Astrocyte of the hippocampus (primary cell): ENCODE data around the gene DIP2B.
A peak's percentile ranks its signal among the peaks of the same experiment; 100 is the strongest.
"Not testable (repeated sequence)": the region's sequence is repeated elsewhere in the genome, so short reads cannot be mapped to it uniquely, and the experiment has no call there.

Experiments
- DNase-seq: peaks from one replicate; pipeline ENCODE4 v3.0.0; 2011; ENCODE audit warnings: low read depth, low spot score

The DIP2B gene

DNA sequence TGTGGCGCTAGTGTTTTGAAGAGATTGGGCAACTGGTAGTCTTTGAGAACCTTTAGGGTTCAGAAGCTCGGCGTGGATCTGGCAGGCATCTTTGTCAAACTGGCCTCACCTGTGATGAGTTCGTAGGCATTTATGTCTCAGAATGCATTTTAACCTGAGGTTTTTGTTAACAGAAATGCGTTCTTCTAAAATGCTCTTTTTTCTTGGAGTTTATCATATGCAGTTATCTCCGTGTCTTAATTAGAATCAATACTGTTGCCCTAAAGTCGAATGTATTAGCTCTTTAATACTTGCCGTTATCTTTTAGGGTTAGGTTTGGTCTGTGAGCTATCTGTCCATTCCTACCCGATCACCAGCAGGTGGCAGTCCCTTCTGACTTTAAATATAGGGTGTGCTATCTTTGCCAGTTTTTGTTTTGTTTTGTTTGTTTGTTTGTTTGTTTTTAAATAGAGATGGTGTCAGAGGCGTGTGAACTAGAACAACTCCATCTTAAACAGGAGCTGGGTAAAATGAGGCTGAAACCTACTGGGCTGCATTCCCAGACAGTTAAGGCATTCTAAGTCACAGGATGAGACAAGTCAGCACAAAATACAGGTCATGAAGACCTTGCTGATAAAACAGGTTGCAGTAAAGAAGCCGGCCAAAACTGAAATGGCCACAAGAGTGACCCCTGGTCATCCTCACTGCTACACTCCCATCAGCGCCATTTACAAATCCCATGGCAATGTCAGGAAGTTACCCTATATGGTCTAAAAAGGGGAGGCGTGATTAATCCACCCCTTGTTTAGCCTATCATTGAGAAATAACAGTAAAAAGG, 260.5 kb downstream of the DIP2B start:
- peak; percentile 62 for DNase-seq

DNA sequence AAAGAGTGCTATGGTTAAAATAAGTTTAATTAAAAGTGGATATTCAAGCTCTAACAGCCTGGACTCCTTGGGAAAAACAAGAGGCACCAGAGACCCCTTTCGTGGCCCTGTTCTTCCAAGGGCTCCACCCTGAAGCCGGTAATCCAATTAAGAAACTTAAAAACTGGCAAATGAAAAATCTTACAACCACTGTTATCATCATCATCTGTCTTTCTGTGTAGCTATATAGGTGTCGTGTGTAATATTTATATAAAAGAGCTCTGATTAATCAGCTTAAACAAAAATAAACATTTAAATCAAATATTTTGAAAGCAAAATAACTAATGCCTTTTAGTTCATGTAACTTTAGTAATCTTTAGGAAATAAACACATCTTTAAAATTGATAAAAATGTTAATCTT, 263.6 kb downstream of the DIP2B start:
- DNase-seq = no peak

DNA sequence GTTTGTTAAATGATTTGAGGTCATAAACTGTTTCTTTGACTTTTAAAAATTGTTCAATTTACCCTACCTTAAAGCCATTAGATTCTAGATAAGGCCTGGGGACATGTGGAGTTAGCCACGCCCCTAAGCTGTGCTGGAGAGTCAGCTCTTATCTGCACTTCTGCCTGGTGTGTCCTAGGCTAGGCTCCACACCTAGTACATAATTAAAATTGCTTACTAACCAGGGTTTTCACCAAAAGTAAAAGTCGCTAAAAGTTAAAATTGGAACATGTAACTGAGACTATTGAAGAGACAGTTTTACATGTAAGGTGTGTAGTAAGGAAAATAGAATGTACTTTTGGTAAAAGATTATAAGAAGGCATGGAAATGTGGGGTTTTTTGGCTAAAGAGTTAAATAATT, 264.0 kb downstream of the DIP2B start:
- not testable (repeated sequence) for DNase-seq

DNA sequence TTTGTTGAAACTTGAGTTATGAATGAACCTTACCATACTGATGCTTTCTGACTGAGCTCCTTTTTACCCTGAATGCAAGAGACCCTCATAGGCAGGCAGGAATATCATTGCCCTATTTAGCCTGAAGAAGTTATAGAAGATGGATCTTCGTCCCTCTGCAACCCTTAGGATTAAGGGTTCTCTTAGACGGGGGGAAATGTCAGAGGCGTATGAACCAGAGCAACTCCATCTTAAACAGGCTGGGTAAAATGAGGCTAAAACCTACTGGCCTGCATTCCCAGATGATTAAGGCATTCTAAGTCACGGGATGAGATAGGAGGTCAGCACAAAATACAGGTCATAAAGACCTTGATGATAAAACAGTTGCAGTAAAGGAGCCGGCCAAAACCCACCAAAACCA, 266.6 kb downstream of the DIP2B start:
- no peak for DNase-seq

DNA sequence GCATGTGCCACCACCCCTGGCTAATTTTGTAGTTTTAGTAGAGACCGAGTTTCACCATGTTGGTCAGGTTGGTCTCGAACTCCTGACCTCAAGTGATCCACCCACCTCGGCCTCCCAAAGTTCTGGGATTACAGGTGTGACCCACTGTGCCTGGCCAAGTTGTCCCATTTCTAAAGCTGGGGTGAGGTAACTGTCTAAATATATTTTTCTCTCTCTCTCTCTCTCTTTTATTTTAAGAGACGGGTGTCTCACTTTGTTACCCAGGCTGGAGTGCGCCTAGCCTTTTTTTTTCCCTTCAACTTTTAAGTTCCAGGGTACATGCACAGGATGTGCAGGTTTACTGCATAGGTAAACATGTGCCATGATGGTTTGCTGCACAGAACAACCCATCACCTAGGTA, 267.7 kb downstream of the DIP2B start:
- DNase-seq = no peak

DNA sequence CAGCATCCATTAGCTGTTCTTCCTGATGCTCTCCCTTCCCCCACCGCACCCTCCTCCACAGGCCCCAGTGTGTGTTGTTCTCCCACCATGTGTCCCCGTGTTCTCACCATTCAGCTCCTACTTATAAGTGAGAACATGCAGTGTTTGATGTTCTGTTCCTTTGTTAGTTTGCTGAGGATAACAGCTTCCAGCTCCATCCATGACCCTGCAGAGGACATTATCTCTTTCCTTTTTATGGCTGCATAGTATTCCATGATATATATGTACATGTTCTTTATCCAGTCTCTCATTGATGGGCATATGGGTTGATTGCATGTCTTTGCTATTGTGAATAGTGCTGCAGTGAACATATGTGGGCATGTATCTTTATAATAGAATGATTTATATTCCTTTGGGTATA, 268.1 kb downstream of the DIP2B start:
- no peak for DNase-seq

DNA sequence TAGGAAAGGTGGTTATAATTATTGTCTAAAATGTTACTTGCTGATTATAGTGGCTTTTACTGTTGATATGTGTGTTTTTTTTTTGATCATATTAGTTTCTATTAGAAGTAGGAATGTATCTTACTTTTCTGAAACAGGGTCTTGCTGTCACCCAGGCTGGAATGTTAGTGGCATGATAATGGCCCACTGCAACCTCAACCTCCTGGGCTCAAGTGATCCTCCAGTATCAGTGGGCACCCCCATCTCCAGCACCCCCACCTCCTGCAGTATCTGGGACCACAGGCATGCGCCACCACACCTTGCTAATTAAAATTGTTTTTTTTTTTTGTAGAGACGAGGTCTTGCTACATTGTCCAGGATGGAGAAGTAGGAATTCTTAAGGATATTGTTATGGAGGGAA, 270.5 kb downstream of the DIP2B start:
- no peak for DNase-seq

DNA sequence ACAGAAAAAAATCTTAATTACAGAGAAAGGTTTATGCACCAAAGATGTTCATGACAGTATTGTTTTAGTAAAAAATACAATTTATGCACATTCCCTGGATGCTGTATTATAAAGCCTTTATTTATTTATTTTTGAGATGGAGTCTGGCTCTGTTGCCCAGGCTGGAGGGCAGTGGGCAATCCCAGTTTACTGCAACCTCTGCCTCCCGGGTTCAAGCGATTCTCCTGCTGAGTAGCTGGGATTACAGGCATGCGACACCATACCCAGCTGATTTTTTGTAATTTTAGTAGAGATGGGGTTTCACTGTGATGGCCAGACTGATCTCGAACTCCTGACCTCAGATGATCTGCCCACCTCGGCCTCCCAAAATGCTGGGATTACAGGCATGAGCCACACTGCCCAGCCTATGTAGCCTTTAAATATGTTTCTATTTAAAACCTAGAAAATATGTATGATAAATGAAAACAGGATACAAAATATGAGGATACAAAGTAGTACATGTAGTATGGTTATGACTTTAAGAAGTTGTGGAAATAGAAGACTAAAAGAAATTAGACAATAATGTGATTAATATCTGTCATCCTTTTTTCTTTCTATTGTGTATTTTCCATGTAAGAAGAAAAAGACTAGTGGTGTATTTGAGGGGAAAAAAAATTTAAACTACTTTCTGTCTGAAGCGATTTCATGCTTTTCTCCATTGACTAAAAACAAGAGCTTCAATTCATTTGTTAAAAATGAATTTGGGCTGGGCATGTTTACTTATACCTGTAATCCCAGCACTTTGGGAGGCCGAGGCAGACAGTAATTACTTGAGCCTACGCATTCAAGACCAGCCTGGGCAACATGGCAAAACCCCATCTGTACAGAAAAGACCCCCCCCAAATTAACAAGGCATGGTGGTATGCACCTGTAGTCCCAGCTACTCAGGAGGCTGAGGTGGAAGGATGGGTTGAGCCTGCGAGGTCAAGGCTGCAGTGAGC, 272.3 kb downstream of the DIP2B start:
- DNase-seq = no peak

DNA sequence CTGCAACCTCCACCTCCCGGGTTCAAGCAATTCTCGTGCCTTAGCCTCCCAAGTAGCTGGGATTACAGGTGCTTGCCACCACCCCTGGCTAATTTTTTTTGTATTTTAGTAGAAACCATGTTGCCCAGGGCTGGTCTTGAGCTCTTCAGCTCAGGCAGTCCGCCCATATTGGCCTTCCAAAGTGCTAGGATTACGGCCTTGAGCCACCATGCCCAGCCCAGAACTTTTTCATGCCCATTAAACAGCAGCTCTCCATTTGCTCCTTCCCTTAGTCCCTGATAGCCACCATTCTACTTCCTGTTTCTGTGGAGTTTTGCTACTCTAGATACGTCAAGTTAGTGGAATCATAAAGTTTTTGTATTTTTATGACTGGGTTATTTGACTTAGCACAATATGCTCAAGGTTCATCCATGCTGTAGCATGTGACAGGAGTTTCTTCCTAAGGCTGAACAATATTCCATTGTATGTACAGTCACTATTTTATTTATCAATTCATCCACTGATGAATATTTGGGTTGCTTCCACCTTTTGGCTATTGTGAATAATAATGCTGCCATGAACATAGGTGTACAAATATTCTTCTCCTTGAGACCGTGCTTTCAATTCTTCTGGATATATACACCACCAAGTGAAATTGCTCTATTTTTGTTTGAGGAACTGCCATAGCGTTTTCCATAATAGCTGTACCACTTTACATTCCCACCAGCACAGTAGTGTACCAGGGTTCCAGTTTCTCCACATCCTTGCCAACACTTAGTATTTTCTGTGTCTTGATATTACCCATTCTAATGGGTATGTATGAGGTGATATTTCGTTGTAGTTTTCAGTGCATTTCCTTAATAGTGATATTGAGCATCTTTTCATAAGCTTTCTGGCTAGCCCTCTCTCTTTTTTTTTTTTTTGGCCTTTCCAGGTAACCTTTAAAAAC, 274.1 kb downstream of the DIP2B start:
- no peak for DNase-seq

DNA sequence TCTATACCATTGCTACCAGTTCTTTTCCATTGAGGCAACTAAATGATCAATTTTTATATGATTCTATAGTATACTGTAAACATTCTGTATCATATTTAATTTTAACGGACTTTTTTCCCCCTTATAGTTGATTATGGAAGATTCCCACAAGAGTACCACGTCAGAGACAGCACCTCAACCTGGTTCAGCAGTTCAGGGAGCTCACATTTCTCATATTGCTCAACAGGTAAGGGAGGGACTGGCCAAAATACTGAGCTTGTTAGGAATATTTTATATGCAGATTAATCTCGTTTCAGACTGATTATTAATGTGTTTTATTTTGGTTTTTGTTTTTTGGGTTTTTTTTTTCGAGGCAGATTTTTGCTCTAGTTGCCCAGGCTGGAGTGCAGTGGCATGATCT, 275.2 kb downstream of the DIP2B start:
- no peak for DNase-seq

DNA sequence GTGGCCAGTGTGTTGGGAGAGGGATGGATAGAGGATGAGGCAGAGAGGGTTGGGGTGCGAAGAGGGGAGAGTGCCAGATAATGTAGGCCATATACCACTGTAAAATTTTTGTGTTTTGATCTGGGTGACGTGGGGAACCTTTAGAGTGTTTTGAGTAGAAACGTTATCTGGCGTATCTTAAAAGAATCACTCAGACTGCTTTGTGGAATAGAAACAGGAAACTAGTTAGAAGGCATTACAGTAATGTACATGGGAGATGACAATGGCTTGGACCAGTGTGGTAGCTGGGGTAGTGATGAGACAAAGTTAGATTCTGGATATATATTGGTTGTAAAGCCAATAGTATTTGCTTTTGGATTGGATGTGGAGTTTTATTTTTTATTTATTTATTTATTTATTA, 279.7 kb downstream of the DIP2B start:
- no peak for DNase-seq

DNA sequence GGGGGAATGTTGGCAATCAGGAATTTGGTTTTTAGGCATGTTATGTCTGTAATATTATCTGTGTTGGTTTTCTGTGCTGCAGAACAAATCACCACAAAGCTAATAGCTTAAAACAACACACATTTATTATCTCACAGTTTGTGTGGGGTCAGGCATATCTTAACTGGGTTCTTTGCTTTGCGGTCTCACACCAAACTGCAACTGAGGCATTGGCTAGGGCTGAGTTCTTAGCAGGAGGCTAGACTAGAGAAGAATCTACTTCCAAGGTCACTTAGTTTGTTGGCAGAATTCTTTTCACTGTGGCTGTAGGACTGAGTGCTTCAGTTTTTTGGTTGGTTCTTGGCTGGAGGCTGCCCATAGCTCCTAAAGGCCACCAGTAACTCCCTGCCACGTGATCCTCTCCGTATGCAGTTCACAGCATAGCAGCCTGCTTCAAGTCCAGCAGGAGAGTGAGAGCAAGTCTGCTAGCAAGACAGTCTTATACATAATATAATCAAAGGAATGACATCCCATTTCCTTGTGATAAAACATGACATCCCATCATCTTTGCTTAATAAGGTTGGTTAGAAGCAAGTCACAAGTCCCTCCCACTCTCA, 280.7 kb downstream of the DIP2B start:
- peak; percentile 50 for DNase-seq

DNA sequence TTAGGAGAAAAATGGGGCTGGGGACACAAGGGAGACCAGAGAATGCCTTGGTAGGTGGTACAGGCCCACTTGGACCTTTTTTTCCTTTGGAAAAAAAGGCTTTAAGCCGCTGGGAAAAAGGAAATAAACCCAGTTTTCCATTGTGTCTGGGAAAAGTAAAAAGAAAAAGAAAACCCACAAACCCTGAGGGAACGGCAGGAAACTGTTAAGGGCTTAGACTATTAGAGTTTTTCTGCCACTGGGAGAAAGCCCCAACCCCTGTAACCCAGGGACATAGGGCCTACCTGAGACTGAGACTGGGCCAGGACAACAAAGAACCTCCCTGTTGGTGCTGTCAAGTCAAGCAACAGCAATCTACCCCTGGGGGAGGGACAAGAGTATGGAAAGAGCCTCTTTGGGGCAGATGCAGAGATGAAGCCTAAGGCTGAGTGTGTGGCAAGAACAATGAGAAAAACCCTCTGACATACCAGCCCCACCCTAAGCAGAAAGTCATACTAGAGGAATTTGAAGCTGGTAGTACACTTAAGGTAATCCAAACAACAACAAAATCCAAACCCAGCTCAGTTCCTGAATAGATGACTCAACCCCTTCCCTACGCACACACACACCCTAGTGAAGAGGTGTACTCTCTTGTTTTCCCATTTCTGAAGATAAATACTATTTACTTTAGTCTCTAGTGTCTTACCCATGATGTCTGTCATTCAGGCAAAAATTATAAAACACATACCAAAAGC, 281.9 kb downstream of the DIP2B start:
- peak; percentile 93 for DNase-seq

DNA sequence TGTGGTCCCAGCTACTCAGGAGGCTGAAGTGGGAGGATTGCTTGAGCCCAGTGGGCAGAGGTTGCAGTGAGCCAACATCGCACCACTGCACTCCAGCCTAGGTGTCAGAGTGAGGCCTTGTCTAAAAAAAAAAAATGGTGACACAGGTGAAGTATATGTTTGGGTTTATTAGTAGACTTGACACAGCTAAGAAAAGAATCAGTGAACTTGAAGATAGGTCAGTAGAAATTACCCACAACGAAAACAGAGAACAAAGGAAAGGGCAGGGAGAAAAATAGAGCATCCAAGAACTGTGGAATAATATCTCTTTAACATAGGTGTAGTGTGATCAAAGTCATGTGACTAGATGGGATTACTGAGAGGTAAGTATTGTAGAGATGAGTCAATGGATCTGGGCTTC, 282.8 kb downstream of the DIP2B start:
- no peak for DNase-seq

DNA sequence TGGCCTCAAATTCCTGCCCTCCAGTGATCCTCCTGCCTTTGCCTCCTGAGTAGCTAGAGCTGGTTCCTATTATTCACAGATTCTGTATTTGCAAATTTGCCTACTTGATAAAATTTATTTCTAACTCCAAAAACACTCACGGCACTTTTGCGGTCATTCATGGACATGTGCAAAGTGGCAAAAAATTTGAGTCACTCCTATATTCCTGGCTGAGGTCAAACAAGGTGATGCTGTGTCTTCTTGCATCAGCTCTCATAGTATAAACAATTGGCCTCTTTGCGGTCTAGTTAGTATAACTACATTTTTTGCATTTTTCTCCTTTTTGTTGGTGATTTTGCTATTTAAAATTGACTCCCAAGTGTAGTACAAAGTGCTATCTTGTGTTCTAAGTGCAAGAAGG, 283.8 kb downstream of the DIP2B start:
- peak; percentile 58 for DNase-seq

DNA sequence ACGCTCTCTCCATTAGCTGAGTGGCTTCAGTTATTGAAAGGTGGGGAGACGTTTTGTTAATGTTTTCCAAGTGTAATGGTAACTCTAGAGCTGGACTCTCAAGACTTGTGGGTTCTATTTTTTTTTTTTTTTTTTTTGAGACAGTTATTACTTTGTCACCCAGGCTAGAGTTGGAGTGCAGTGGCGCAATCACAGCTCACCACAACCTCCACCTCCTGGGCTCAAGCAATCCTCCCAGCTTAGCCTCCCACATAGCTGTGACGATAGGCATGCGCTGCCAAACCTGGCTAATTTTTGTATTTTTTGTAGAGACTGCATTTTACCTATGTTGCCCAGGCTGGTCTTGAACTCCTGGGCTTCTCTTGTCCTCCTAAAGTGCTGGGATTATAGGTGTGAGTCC, 285.3 kb downstream of the DIP2B start:
- DNase-seq = no peak
